GM23338 (cell line): ENCODE data around the gene CSNK1A1. TPM values are rescaled to one million over a fixed set of nuclear protein-coding genes. Genes with fewer than 3 reads are reported as not detected.

Experiments
- ATAC-seq: fragments of 200-7000 bp; cut with Tn5 transposase; 3 replicates; pipeline ENCODE4 v1.9.1; 2020
- DNase-seq: peaks from one replicate; pipeline ENCODE4 v3.0.0-alpha.2; 2015; ENCODE audit warnings: low spot score
- H2AFZ ChIP-seq: fragments of 200-600 bp; sonication (generic); 2 replicates; pipeline ENCODE4 v1.8.0; 2016; ENCODE audit warnings: antibody characterized with exemption, mild to moderate bottlenecking, moderate library complexity
- H3F3A ChIP-seq: fragments of 200-600 bp; sonication (generic); replicated peaks from 2 replicates; pipeline ENCODE4 v1.8.0; 2017; ENCODE audit warnings: antibody characterized with exemption, mixed run types, low read depth
- H3K27ac ChIP-seq: fragments of 200-600 bp; sonication (generic); 2 replicates; pipeline ENCODE4 v1.6.1; 2016; ENCODE audit warnings: low read depth
- H3K27me3 ChIP-seq: fragments of 200-600 bp; sonication (generic); 2 replicates; pipeline ENCODE4 v1.8.0; 2016; ENCODE audit warnings: mild to moderate bottlenecking, mixed run types, moderate library complexity; ENCODE audit not compliant: insufficient read depth
- H3K36me3 ChIP-seq: fragments of 200-600 bp; sonication (generic); 2 replicates; pipeline ENCODE4 v1.8.0; 2016; ENCODE audit warnings: mild to moderate bottlenecking; ENCODE audit not compliant: insufficient read depth
- H3K4me1 ChIP-seq: fragments of 200-600 bp; sonication (generic); 2 replicates; pipeline ENCODE4 v1.8.0; 2016; ENCODE audit warnings: mild to moderate bottlenecking, moderate library complexity; ENCODE audit not compliant: insufficient read depth
- H3K4me2 ChIP-seq: fragments of 200-600 bp; sonication (generic); 2 replicates; pipeline ENCODE4 v1.7.1; 2017; ENCODE audit warnings: mixed run types
- H3K4me3 ChIP-seq: fragments of 200-600 bp; sonication (generic); 2 replicates; pipeline ENCODE4 v1.6.1; 2016; ENCODE audit warnings: mixed run types
- H3K79me2 ChIP-seq: fragments of 200-600 bp; sonication (generic); replicated peaks from 2 replicates; pipeline ENCODE4 v1.8.0; 2017; ENCODE audit warnings: mild to moderate bottlenecking; ENCODE audit not compliant: insufficient read depth
- H3K9me2 ChIP-seq: fragments of 200-600 bp; sonication (generic); 2 replicates; pipeline ENCODE4 v1.8.0; 2017; ENCODE audit not compliant: insufficient read depth
- H4K20me1 ChIP-seq: fragments of 200-600 bp; sonication (generic); replicated peaks from 2 replicates; pipeline ENCODE4 v1.8.0; 2017; ENCODE audit warnings: mild to moderate bottlenecking; ENCODE audit not compliant: insufficient read depth
- H3K27ac Mint-ChIP-seq: 2 replicates; pipeline ENCODE4 v1.8.0; 2020; ENCODE audit warnings: inconsistent platforms, mild to moderate bottlenecking, moderate library complexity, mixed read lengths
- H3K27me3 Mint-ChIP-seq: 3 replicates; pipeline ENCODE4 v1.8.0; 2022; ENCODE audit warnings: low read depth, mild to moderate bottlenecking, moderate library complexity, mixed read lengths, inconsistent platforms; ENCODE audit not compliant: insufficient read depth, poor library complexity
- H3K36me3 Mint-ChIP-seq: 3 replicates; pipeline ENCODE4 v1.8.0; 2021; ENCODE audit warnings: low read depth, mild to moderate bottlenecking, inconsistent platforms, moderate library complexity, mixed read lengths
- H3K4me1 Mint-ChIP-seq: 3 replicates; pipeline ENCODE4 v1.8.0; 2020; ENCODE audit warnings: mild to moderate bottlenecking, inconsistent platforms, mixed read lengths
- H3K4me3 Mint-ChIP-seq: 3 replicates; pipeline ENCODE4 v1.8.0; 2021; ENCODE audit warnings: moderate library complexity, mild to moderate bottlenecking, inconsistent platforms, mixed read lengths
- H3K9me3 Mint-ChIP-seq: 3 replicates; pipeline ENCODE4 v1.8.0; 2020; ENCODE audit warnings: moderate library complexity, mild to moderate bottlenecking, inconsistent platforms, mixed read lengths
- polyA plus RNA-seq: library from polyadenylated mRNA; unstranded; fragments of >200 nt; fragmentation: Nextera tagmentation; extraction: Ambion mirVana; gene quantifications from 2 replicates; pipeline ENCODE4 v1.2.1, GENCODE V29; 2016
- total RNA-seq: library from RNA; depleted of rRNA; stranded (reverse); fragments of >200 nt; shearing (Covaris generic); gene quantifications from 2 replicates; pipeline ENCODE4 v1.2.3, GENCODE V29; 2014
- TF ChIP-seq, protein P1 (sequence below), 2 experiments: fragments of 200-600 bp in 1 of 2; sonication (generic) in 1 of 2; conservative IDR thresholded peaks; 2 replicates each; pipeline versions ENCODE4 v1.5.1 to v1.6.1; 2016 to 2017; ENCODE audit warnings: antibody characterized with exemption in 2 of 2, low read depth in 2 of 2, mild to moderate bottlenecking in 2 of 2, moderate library complexity in 1 of 2
- TF ChIP-seq, protein P2 (sequence below): fragments of 250-450 bp; sonication (Bioruptor Pico); IDR thresholded peaks from 2 replicates; pipeline ENCODE4 v1.5.0; 2020; ENCODE audit warnings: mild to moderate bottlenecking, moderate library complexity

CSNK1A1 gene
- total and polyA plus RNA-seq, 2 experiments from 2014 or later = 110 to 233 TPM

GRCh38 chr5:149448831-149449714 is 102.2 kb downstream of the CSNK1A1 start:
- Mint-ChIP-seq H3K4me3 (no peak overlapping the region), H3K9me3 (peaks cover 9% of the 10 kb centered on the region; the same call in 2 of the 3 replicates), H3K27me3 (peaks cover 18% of the 10 kb centered on the region), H3K36me3 (no peaks in the 10 kb centered on the region), H3K27ac (no peak overlapping the region), H3K4me1 (peaks cover 33% of the 10 kb centered on the region)
- Histone ChIP-seq H2AFZ (peak overlapping the region; percentile 43; the same call in 1 of the 2 replicates), H3F3A (0 out of 2 replicates have a peak, but pooled peaks cover 4% of the 10 kb centered on the region), H3K4me2 (no peak overlapping the region), H3K36me3 (no peaks in the 10 kb centered on the region), H3K27me3 (no peaks in the 10 kb centered on the region), H3K27ac (no peak overlapping the region), H4K20me1 (no peaks in the 10 kb centered on the region), H3K4me3 (no peak overlapping the region), H3K9me2 (no peaks in the 10 kb centered on the region), H3K4me1 (peaks cover 13% of the 10 kb centered on the region), H3K79me2 (no peaks in the 10 kb centered on the region)
- TF ChIP-seq, protein P1, sequence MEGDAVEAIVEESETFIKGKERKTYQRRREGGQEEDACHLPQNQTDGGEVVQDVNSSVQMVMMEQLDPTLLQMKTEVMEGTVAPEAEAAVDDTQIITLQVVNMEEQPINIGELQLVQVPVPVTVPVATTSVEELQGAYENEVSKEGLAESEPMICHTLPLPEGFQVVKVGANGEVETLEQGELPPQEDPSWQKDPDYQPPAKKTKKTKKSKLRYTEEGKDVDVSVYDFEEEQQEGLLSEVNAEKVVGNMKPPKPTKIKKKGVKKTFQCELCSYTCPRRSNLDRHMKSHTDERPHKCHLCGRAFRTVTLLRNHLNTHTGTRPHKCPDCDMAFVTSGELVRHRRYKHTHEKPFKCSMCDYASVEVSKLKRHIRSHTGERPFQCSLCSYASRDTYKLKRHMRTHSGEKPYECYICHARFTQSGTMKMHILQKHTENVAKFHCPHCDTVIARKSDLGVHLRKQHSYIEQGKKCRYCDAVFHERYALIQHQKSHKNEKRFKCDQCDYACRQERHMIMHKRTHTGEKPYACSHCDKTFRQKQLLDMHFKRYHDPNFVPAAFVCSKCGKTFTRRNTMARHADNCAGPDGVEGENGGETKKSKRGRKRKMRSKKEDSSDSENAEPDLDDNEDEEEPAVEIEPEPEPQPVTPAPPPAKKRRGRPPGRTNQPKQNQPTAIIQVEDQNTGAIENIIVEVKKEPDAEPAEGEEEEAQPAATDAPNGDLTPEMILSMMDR (conservative IDR thresholded peaks at IDR 0.05; ENCODE audit: low read depth in 2 of 2) = peak; percentile 73 to 85
- TF ChIP-seq, protein P2, sequence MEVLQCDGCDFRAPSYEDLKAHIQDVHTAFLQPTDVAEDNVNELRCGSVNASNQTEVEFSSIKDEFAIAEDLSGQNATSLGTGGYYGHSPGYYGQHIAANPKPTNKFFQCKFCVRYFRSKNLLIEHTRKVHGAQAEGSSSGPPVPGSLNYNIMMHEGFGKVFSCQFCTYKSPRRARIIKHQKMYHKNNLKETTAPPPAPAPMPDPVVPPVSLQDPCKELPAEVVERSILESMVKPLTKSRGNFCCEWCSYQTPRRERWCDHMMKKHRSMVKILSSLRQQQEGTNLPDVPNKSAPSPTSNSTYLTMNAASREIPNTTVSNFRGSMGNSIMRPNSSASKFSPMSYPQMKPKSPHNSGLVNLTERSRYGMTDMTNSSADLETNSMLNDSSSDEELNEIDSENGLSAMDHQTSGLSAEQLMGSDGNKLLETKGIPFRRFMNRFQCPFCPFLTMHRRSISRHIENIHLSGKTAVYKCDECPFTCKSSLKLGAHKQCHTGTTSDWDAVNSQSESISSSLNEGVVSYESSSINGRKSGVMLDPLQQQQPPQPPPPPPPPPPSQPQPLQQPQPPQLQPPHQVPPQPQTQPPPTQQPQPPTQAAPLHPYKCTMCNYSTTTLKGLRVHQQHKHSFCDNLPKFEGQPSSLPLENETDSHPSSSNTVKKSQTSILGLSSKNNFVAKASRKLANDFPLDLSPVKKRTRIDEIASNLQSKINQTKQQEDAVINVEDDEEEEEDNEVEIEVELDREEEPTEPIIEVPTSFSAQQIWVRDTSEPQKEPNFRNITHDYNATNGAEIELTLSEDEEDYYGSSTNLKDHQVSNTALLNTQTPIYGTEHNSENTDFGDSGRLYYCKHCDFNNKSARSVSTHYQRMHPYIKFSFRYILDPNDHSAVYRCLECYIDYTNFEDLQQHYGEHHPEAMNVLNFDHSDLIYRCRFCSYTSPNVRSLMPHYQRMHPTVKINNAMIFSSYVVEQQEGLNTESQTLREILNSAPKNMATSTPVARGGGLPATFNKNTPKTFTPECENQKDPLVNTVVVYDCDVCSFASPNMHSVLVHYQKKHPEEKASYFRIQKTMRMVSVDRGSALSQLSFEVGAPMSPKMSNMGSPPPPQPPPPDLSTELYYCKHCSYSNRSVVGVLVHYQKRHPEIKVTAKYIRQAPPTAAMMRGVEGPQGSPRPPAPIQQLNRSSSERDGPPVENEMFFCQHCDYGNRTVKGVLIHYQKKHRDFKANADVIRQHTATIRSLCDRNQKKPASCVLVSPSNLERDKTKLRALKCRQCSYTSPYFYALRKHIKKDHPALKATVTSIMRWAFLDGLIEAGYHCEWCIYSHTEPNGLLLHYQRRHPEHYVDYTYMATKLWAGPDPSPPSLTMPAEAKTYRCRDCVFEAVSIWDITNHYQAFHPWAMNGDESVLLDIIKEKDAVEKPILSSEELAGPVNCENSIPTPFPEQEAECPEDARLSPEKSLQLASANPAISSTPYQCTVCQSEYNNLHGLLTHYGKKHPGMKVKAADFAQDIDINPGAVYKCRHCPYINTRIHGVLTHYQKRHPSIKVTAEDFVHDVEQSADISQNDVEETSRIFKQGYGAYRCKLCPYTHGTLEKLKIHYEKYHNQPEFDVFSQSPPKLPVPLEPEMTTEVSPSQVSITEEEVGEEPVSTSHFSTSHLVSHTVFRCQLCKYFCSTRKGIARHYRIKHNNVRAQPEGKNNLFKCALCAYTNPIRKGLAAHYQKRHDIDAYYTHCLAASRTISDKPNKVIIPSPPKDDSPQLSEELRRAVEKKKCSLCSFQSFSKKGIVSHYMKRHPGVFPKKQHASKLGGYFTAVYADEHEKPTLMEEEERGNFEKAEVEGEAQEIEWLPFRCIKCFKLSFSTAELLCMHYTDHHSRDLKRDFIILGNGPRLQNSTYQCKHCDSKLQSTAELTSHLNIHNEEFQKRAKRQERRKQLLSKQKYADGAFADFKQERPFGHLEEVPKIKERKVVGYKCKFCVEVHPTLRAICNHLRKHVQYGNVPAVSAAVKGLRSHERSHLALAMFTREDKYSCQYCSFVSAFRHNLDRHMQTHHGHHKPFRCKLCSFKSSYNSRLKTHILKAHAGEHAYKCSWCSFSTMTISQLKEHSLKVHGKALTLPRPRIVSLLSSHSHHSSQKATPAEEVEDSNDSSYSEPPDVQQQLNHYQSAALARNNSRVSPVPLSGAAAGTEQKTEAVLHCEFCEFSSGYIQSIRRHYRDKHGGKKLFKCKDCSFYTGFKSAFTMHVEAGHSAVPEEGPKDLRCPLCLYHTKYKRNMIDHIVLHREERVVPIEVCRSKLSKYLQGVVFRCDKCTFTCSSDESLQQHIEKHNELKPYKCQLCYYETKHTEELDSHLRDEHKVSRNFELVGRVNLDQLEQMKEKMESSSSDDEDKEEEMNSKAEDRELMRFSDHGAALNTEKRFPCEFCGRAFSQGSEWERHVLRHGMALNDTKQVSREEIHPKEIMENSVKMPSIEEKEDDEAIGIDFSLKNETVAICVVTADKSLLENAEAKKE (CRISPR knock-in tag) = no peak
- ATAC-seq = peak; percentile 56
- DNase-seq = peak; percentile 77
